ENCODE measurements around the gene E2F1.
"Not testable (repeated sequence)": the region's sequence is repeated elsewhere in the genome, so short reads cannot be mapped to it uniquely, and the experiment has no call there.

Gene E2F1

DNA sequence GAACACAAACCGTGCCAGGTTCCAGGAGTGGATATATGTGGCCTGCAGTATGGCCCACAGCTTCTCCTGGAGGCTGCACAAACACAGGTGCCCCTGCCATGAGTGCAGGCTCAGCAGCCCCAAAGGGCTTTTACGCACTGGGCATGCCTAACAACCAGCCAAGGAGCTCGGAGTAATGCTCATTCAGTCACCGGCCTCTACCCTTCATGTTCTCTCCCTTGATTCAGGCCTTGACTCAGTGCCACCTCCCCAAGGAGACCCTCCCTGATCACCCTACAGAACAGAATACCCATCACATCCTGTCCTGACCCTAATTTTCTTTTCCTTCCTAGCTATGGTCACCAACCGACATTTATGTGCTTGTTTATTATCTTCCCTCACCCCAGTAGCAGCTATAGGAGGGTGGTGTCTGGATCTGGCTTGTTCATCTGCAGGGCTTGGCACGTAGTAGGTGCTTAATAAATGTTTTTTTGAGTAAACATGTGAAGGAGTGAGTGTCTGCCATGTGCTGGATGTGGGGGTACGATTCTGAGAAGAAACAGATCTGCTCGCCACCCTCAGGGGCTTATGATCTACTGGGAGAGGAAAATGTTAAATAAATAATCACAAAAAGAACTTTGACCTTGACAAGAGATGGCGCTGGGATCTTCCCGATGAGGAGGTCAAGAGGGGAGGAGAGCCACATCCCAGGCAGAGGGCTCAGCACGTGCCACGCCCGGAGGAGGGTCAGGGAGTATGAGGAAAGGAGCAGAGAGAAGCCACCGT lies 24.7 kb upstream of the E2F1 start:
- DNase-seq = no peak

DNA sequence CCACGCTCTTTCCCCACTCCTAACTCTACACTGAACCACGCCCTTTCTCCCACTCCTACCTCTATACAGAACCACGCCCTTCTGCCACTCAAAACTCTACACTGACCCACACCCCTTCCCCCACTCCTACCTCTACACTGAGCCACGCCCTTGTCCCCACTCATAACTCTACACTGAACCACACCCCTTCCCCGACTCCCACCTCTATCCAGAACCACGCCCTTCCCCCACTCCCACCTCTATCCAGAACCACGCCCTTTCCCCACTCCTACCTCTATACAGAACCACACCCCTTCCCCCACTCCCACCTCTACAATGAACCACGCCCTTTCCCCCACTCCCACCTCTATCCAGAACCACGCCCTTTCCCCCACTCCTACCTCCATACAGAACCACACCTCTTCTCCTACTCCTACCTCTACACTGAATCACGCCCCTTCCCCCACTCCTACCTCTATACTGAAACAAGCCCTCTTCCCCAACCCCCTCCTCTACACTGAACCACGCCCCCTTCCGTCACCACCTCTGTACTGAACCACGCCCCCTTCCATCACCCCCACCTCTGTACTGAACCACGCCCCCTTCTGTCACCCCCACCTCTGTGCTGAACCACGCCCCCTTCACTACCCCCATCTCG lies 23.8 kb upstream of the E2F1 start:
- no peak for DNase-seq

DNA sequence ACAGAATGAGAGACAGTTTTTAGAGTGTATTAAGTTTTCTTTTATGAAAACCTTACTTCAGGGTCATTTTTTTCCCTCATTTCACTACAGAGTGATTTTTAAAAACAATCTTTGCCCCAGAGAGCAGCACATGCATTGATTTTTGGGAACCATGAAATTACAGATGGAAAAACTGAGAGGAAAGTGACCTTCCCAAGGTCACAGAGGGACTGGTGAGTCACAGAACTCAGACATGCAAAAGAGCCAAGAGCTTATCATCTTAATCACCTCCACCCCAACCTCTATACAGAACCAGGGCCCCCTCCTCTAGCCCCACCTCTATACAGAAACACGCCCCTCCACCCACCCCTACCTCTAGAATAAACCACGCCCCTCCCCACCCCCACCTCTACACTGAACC lies 23.2 kb upstream of the E2F1 start:
- no peak for DNase-seq

DNA sequence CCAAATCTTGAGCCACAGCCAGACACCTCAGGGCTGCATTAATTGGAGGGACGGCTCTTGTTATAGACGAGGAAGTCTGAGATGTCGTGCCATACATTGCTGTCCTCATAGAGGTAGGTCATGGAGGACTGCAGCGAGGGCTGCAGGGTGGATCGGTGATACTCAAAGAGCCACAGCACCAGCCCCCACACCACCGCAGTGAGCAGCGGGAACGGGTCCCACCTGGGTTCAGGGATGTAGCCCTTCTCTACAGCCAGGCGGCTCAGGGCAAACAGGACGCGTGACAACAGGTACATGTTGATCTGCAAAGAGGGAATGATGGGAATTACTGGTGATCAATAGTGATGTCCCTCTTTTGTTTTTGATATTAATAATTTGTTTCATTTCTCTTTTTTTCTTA lies 21.5 kb upstream of the E2F1 start:
- no peak for DNase-seq

DNA sequence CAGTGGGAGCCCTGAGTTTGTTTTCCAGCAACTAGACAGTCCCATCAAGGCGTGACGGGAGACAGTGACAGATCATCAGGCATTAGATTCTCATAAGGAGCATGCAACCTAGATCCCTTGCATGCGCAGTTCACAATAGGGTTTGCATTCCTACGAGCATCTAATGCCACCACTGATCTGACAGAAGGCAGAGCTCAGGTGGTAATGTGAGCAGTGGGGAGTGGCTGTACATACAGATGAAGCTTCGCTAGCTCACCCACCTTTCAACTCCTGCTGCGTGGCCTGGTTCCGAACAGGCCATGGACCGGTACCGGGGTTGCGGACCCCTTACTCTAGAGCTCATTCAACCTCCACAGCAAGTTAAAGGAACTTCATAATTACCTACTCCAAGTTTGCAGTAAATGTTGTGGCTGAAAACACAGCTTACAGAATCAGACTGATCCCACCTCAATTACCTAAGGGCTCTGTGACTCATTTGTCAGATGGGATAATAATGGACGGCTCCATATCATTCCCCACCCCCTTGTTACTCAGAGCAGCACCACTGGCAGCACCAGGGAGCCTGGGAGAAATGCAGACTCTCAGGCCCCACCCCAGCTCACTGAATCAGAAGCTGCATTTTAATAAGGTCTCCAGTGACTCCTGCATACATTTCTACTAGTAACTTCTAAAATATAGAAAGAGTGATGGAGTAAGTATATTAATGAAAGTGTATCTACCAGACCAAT lies 18.2 kb upstream of the E2F1 start:
- no peak for DNase-seq

DNA sequence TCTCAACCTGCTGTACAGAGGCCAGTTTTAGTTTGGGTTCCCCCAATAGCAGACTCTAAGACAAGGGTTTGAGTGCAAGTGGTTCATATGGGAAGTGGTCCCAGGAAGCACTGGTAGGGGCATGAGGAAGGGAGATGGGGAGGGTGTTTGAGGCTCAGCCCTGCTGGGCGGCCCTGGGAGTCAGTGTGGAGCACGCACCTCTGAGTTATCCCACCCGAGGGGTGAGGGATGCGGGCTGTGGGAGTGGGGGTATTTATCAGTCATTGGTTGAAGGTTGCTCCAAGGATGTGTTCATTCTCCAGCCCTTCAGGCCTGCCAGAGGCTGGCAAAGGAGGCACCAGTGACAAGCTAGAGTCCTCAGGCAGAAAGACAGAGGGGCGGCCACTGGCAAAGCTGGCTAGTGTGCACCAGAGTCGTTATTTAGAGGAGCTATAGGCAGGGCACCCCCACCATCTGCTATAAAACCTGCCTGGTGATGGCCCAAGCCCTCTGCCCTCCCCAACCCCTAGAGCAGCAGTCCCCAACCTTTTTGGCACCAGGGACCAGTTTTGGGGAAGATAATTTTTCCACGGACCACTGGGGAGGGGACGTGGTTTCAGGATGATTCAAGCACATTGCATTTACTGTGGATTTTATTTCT lies 17.4 kb upstream of the E2F1 start:
- DNase-seq = no peak

DNA sequence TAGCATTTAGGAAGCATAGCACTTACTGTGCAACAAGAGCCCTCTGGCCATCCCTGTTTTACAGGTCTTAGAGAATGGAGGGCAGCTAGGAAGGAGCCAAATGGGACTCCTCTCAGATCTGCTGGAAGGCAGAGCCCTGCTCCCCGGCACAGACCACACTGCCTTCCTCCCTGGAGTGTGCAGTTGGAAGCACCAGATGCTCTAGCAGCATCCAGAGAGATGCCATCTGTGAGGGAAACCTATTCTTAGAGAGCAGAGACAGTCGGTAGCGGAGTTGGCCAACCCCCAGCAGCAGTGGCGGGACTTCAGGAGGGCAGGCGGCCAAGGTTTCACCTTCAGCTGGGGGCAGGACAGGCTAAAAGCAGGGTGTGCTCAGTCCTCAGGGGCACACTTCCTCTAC lies 16.7 kb upstream of the E2F1 start:
- no peak for DNase-seq

DNA sequence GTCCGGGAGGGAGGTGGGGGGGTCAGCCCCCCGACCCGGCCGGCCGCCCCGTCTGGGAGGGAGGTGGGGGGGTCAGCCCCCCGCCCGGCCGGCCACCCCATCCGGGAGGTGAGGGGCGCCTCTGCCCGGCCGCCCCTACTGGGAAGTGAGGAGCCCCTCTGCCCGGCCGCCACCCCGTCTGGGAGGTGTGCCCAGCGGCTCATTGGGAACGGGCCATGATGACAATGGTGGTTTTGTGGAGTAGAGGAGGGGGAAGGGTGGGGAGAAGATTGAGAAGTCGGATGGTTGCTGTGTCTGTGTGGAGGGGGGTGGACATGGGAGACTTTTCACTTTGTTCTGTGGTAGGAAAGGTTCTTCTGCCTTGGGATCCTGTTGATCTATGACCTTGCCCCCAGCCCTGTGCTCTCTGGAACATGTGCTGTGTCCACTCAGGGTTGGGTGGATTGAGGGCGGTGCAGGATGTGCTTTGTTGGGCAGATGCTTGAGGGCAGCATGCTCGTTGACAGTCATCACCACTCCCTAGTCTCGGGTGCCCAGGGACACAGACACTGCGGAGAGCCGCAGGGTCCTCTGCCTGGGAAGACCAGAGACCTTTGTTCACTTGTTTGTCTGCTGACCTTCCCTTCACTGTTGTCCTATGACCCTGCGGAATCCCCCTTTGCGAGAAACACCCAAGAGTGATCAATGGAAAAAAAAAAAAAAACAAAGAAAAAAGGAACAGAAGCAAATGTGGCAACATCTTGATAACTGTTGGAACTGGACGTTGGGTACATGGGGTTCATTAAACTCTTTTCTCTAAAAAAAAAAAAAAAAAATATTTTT lies 15.7 kb upstream of the E2F1 start:
- DNase-seq = no peak

DNA sequence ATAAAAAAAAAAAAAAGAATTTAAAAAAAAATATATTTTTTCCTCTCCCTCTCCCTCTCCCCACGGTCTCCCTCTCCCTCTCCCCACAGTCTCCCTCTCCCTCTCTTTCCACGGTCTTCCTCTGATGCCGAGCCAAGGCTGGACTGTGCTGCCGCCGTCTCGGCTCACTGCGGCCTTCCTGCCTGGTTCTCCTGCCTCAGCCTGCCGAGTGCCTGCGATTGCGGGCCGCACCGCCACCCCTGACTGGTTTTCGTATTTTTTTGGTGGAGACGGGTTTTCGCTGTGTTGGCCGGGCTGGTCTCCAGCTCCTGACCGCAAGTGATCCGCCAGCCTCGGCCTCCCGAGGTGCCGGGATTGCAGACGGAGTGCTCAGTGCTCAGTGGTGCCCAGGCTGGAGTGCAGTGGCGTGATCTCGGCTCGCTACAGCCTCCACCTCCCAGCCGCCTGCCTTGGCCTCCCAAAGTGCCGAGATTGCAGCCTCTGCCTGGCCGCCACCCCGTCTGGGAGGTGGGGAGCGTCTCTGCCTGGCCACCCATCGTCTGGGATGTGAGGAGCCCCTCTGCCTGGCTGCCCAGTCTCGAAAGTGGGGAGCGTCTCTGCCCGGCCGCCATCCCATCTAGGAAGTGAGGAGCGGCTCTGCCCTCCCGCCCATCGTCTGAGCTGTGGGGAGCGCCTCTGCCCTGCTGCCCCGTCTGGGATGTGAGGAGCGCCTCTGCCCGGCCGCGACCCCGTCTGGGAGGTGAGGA lies 14.7 kb upstream of the E2F1 start:
- not testable (repeated sequence) for DNase-seq

DNA sequence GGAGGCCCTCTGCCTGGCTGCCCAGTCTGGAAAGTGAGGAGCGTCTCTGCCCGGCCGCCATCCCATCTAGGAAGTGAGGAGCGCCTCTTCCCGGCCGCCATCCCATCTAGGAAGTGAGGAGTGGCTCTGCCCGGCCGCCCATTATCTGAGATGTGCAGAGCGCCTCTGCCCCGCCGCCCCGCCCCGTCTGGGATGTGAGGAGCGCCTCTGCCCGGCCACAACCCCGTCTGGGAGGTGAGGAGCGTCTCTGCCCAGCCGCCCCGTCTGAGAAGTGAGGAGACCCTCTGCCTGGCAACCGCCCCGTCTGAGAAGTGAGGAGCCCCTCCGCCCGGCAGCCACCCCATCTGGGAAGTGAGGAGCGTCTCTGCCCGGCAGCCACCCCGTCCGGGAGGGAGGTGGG lies 12.8 kb upstream of the E2F1 start:
- not testable (repeated sequence) for DNase-seq

DNA sequence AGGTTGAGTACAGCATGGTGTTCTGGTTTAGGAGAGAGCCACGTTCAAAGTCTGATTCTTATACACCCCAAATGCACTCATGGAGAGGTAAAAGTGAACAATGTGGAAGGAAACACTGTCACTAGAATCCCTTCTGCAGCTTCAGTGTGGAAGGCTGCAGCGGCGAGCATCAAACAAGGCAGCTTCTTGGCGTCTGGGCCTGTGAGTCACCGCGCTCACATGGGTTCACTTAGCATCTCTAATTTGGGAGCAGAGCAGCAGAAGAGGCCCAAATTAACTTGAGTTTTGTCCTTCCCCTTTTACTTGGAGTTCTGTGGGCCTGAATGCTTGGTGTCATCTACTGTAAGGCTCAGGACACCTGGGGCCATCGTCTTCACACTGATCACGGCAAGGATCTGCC lies 10.9 kb upstream of the E2F1 start:
- no peak for DNase-seq

DNA sequence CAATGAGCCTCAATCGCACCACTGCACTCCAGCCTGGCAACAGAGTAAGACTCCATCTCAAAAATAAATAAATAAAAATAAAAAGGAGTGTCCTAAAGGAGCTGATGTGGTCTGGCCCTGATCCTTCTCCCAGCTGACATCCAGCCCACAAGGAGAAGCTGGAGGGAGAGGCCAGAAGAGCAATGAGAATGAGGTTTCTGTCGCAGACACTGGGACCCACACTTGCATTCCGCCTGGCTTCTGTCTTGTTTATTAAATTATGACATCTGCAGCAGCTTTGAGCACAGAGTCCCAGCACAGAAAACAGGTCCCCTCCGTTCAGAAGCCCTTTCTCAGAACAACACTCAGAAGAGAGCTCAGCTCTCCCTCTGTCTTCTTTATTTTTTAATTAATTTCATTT lies 10.3 kb upstream of the E2F1 start:
- DNase-seq = no peak

DNA sequence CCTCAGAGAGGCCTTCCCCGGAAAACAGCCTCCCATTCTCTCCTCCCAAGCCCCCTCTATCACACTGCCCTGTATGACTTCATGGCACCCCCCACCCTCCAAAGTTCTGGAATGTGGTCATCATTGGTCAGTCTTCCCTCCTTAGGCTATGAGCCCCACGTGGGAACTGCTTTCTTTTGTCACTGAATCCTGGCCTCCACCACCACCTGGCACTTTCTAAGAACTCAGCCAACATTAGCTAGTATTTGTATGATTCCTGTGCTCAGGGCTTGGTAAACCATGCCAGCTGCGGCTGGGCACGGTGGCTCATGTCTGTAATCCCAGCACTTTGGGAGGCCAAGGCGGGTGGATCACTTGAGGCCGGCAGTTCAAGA lies 8.4 kb upstream of the E2F1 start:
- no peak for DNase-seq

DNA sequence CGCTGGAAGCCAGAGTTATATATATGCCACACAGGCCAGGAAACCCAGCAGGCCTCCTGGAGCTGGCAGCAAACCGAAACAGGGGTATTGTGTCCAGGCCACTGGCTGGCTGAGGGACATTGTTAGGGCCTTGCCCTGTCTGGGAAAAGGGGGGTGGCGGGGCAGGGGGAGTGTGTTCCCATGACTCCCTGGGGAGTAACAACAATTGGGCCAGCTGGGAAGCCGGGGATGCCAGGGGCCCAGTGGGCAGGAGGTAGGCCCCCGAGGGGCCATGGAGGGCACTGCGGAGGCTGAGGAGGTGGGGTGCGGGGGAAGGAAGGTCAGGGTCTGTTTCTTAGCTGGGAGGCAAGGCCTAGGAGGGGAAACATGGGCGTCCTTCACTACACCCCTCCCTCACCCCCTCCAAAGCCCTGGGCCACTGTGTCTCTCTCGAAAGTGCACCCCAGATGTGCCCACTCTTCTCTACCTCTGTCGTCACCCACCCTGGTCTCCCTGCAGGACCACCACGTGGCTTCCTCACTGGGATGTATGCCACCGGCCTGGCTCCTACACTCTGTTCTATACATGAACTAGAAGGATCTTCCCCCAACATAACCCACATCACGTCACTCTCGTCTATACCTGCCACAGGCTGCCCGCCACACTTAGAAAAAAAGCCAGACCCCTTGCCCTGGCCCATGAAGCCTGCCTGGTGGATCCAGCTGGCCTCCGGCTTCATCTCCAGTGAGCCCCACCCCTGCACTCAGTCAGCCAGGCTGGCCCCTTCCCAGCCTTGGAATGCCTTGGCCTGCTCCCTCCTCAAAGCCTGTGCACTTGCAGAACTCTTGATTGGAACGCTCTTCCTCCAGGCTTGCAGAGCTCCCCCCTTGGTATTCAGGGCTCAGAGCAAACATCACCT lies 7.8 kb upstream of the E2F1 start:
- DNase-seq = no peak

DNA sequence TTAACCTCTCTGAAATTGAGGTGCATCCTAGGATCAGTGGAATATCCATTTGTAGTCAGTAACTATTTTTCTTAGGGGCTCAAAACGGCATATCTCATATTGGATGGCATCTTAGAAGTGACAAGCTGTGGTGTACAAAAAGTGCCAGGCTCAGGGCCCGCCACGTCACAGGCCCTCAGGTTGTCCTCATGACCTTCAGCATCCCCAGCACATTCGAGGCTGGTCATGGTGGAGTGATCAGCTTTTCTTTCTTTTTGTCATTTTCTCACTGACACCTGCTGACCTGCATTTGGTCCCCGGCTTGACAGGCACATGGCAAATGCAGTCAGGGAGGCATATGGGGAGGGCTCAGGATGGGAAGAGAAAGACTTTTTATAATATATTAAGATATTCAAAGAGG lies 7.1 kb upstream of the E2F1 start:
- no peak for DNase-seq

DNA sequence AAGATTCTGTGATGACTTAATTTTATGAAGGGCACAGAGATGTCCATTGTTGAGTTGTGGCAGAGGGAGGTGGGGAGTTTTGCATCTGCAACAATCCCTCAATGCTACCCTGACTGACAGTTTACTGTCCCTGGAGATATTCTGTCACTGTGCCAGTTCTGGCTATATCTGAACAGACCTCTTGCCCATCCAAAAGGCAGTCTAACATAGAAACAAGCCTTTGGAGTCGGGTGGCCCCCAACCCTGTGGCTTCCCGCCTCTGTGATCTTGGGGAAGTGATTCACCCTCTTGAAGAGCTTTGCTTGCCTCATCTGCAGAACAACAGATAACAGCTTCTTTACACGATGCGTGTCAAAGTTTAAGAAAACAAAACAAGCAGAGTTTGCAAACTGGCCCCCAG lies 3.8 kb upstream of the E2F1 start:
- DNase-seq = peak in 1 of 2 experiments; percentile 40

DNA sequence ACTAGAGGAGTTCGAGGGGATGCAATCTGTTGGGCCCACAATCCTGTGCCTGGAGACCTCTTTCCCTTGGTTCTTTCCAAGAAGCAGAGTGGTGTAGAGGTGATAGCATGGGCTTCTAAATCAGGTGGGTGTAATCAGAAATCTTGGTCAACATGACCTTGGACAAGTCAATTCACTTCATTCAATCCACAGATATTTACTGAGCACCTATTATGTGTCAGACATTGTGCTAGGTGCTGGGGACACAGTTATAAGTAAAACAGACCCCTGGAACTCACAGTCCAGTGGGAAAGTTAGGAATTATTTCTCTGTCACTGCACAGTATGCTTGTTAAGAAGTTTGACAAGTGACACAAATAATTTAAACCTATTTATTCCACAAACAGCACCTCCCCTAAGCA lies 3.3 kb upstream of the E2F1 start:
- no peak for DNase-seq

DNA sequence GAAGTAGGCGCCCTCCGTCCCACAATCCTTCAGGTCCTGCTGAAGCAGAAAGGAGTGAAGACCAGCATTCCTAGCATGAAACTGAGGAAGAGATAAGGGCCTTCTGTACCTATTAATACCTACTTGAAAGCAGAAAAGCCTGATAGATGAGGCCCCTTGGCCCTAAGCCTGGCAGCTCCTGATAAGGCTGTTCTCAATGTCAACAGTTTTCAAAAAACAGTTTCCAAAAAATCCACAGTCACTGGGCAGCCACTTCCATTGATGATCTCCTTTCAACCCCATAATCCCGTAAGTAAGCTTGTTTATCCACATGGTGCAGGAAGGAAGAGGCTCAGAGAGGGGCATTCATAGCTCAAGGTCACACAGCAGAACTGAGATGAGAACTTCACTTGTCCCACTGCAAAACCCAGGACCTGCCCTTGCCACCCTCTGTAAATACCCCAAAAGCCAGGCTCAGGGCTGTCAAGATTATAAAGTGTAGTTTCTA lies 2.8 kb upstream of the E2F1 start:
- no peak for DNase-seq

DNA sequence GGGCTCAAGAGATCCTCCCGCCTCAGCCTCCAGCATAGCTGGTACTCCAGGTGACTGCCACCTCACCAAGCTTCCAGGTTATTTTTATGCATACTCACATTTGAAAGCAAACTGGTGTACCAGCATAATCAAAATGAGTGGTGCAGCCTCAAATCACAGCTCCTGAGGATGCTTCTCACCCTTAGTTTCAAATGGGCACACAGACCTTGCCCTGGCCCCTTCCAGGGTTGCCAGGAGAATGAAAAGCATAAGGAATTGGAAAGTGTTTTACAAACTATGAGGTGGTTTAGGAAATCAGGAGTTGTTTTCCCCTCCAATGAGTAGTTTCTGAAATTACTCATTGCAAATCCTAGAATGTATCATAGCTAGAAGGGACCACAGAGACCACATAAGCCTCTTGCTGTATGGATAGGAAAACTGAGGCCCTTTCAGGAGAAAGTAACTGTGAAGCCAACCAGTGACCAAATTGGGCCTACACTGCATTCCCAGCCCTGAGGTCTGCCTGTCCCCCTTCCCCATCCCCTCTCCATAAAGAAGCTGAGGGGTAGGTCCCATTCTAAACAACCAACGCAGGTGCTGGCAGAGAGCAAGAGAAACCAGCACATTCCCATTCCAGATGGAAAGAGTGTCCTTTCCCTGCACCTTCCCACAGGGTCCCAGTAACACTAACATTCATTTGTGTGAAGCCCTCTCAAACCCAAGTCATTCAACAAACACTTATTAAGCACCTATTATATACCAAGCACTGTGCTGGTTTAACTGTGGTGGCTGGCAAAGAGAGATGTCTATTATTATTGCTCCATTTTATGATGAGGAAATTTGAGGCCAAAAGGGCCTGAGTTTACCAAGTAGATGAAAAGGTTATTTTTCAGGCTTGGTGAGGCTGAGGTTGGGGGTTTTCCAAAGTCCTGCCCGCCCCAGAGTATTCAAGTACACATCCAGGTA lies 2.1 kb upstream of the E2F1 start:
- no peak for DNase-seq
